Skeletal muscle satellite cell (primary cell): ENCODE results near the gene GLO1.

ENCODE experiments used
- H3K27me3 ChIP-seq: 2 replicates; pipeline ENCODE4 v1.7.0; 2013; ENCODE audit warnings: low read length; ENCODE audit not compliant: control insufficient read depth, insufficient read depth
- H3K36me3 ChIP-seq: 2 replicates; pipeline ENCODE4 v1.7.0; 2013; ENCODE audit warnings: mild to moderate bottlenecking, control low read depth, low read length; ENCODE audit not compliant: insufficient read depth
- H3K4me1 ChIP-seq: 2 replicates; pipeline ENCODE4 v1.7.0; 2013; ENCODE audit warnings: low read length; ENCODE audit not compliant: control insufficient read depth, insufficient read depth
- H3K4me2 ChIP-seq: 2 replicates; pipeline ENCODE4 v1.7.0; 2013; ENCODE audit warnings: mild to moderate bottlenecking, low read length
- H3K4me3 ChIP-seq: 2 replicates; pipeline ENCODE4 v1.7.0; 2013; ENCODE audit warnings: low read length
- H3K9ac ChIP-seq: 2 replicates; pipeline ENCODE4 v1.7.0; 2013; ENCODE audit warnings: mild to moderate bottlenecking, low read depth, low read length, moderate library complexity
- H3K9me3 ChIP-seq: replicated peaks from 2 replicates; pipeline ENCODE4 v1.7.0; 2013; ENCODE audit warnings: mild to moderate bottlenecking, control low read depth, low read length

Gene GLO1

DNA sequence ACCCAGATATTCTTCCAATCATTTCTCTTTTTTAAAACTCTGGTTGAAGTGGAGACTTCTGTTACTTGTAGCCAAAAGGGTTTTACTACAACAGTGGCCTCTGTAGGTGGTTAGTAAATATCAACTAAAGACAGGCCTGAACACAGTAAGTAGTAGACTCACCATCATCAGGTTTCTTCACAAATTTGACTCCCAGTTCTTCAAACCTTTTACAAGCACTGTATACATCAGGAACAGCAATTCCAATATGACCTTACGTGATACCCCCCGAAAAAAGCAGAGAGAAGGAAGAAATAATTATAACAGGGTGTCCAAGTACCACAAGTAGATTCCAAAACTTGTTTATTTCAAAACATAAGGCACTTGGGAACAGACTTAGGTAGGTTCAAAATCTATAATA lies 21.1 kb downstream of the GLO1 start:
- Histone ChIP-seq H3K27me3 (no peaks in the 10 kb centered on the region), H3K36me3 (peaks cover 34% of the 10 kb centered on the region), H3K9ac (no peak overlapping the region)

GRCh38 chr6:38679668-38680067 lies 23.3 kb downstream of the GLO1 start:
- no peaks in the 10 kb centered on the region for H3K27me3 ChIP-seq
- peaks cover 50% of the 10 kb centered on the region for H3K36me3 ChIP-seq
- no peak overlapping the region for H3K4me2 ChIP-seq
- no peaks in the 10 kb centered on the region for H3K4me1 ChIP-seq
- H3K4me3 ChIP-seq, result no peak overlapping the region
- no peaks in the 10 kb centered on the region for H3K9me3 ChIP-seq
- H3K9ac ChIP-seq, result no peak overlapping the region

More for the DNA sequence above, 21.1 kb downstream of the GLO1 start:
- peaks cover 7% of the 10 kb centered on the region for H3K4me1 ChIP-seq
- no peak overlapping the region for H3K4me3 ChIP-seq
- no peak overlapping the region for H3K4me2 ChIP-seq
- H3K9me3 ChIP-seq, result no peaks in the 10 kb centered on the region

GRCh38 chr6:38678178-38678760 lies 24.7 kb downstream of the GLO1 start:
- H3K9me3 ChIP-seq, result no peaks in the 10 kb centered on the region
- H3K4me3 ChIP-seq, result no peak overlapping the region
- H3K4me1 ChIP-seq, result no peaks in the 10 kb centered on the region
- no peaks in the 10 kb centered on the region for H3K27me3 ChIP-seq
- peaks cover 47% of the 10 kb centered on the region for H3K36me3 ChIP-seq
- H3K4me2 ChIP-seq, result no peak overlapping the region
- H3K9ac ChIP-seq, result no peak overlapping the region

DNA sequence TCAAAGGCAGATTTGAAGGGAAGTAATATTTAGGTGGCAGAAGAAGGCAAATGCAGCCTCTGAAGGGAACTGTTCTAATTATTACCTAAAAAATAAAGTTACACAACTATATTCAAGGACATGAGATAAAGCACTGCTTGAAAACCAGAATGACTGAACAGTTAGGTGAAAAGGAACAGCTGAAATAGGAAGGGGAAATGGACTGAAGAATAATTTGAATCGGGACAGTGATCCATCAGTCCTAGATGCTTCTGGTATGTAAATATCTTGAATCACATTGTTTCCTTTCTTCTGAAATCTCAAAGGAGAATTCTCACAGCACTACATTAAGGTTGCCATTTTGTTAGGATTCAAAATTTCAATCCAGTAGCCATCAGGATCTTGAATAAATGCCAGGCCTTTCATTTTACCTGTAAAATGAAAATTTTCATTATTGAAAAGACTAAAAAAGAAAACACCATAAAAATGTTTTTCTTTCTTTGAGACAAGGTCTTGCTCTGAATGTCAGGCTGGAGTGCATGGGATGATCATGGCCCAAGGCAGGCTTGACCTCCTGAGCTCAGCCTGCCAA lies 25.9 kb downstream of the GLO1 start:
- H3K9ac ChIP-seq, result no peak overlapping the region
- no peaks in the 10 kb centered on the region for H3K4me1 ChIP-seq
- no peak overlapping the region for H3K4me2 ChIP-seq
- H3K27me3 ChIP-seq, result no peaks in the 10 kb centered on the region
- H3K36me3 ChIP-seq, result peaks cover 37% of the 10 kb centered on the region
- no peaks in the 10 kb centered on the region for H3K9me3 ChIP-seq
- no peak overlapping the region for H3K4me3 ChIP-seq

DNA sequence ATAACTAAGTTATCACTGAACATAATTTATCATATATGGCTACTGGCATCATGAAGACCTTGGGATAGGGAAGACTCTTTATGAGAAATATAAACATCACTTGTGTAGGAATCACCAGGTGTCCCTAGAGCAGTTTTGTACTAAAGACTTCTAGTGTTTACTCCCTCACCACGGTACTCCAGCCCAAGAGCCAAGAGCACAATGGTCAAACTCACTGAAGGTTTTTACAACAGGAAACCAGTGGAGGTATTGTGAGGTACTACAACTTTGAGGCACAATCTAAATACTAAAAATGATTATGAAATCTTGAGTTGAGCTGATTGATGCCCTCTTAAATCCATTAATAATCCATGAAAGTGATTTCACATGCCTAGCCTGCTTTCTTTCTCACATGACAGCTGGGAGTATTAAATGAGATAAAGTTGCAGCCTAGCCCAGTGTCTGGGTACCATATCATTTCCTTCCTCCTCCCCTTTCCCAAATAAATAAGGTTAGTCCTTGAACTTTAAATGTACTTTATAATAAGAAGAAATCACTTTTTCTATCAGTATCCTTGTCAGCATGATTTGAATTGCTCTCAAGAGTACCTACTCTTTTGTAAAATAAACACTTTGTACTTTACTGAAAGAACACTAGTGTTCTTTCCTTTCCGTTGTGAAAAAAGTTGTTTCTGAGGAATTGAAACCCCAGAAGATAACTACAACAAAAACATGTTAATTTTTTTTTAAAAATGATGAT lies 26.5 kb downstream of the GLO1 start:
- Histone ChIP-seq H3K4me2 (no peak overlapping the region), H3K4me1 (no peaks in the 10 kb centered on the region), H3K9ac (no peak overlapping the region), H3K4me3 (no peak overlapping the region), H3K9me3 (no peaks in the 10 kb centered on the region), H3K27me3 (no peaks in the 10 kb centered on the region), H3K36me3 (peaks cover 31% of the 10 kb centered on the region)

DNA sequence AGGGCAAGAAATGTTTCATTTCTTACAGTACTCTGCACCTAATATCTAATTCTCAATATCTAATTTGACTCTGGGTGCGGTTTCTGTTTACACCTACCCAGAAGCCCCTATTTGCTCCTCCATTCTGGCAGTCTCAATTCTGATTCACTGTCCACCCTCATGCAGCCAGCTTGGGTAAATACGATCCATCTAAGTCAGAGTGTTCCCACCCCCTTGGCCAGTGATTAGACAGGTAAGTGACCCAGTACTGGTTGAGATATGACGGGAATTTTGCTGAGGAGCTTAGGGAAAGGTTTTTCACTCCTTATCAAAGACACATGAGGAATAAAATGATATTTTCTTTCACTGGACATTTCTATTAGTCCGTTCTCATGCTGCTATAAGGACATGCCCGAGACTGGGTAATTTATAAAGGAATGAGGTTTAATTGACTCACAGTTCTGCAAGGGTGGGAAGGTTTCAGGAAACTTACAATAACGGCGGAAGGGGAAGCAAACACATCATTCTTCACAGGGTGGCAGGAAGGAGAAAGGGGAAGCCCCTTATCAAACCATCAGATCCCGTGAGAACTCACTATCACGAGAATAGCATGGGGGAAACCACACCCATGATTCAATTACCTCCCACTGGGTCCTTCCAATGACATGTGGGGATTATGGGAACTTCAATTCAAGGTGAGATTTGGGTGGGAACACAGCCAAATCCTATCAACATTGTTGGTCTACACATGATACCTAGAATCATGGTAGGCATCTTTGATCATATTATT lies 29.4 kb downstream of the GLO1 start:
- peaks cover 27% of the 10 kb centered on the region for H3K36me3 ChIP-seq

GRCh38 chr6:38671885-38672467 lies 31.0 kb downstream of the GLO1 start:
- Histone ChIP-seq H3K36me3 (peaks cover 19% of the 10 kb centered on the region), H3K27me3 (no peaks in the 10 kb centered on the region), H3K9ac (no peak overlapping the region)

More for the DNA sequence above, 29.4 kb downstream of the GLO1 start:
- Histone ChIP-seq H3K4me3 (no peak overlapping the region), H3K4me2 (no peak overlapping the region), H3K9ac (no peak overlapping the region), H3K4me1 (no peaks in the 10 kb centered on the region), H3K27me3 (no peaks in the 10 kb centered on the region), H3K9me3 (no peaks in the 10 kb centered on the region)

DNA sequence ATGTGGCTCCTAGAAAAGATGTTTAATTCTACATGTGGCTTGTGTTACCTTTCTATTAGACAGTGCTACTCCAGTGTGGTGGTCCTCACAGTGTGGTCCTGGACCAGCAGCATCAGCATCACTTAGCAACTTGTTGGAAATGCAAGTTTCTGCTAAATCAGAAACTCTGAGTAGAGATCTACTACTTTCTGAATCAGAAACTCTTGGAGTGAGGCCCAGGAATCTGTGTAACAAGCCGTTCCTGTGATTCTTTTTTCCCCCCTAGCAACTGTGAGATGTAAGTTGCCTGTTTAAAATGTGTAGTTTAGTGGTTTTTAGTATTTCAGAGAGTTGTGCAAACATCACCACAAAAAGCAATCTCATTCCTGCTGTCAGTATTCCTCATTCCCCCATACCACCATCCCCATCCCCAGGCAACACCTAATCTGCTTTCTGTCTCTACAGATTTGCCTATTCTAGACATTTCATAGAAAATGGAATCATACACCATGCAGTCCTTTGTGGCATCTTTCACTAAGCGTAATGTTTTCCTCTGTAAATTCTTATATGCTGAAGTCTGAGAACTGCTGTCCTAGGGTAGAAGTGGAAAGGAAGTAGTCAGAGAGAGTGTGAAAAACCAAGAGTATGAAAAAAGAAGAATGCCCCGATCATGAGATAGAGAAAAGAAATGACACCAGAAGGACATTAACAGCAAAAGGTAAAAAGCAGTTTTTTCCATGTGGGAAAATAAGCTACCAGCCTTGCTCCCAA lies 44.4 kb downstream of the GLO1 start:
- no peaks in the 10 kb centered on the region for H3K4me1 ChIP-seq
- no peak overlapping the region for H3K9ac ChIP-seq
- H3K9me3 ChIP-seq, result no peaks in the 10 kb centered on the region
- H3K36me3 ChIP-seq, result no peaks in the 10 kb centered on the region
- no peak overlapping the region for H3K4me2 ChIP-seq
- H3K4me3 ChIP-seq, result no peak overlapping the region
- H3K27me3 ChIP-seq, result no peaks in the 10 kb centered on the region

More at GRCh38 chr6:38671885-38672467, 31.0 kb downstream of the GLO1 start:
- Histone ChIP-seq H3K4me2 (no peak overlapping the region), H3K9me3 (no peaks in the 10 kb centered on the region), H3K4me1 (no peaks in the 10 kb centered on the region), H3K4me3 (no peak overlapping the region)

DNA sequence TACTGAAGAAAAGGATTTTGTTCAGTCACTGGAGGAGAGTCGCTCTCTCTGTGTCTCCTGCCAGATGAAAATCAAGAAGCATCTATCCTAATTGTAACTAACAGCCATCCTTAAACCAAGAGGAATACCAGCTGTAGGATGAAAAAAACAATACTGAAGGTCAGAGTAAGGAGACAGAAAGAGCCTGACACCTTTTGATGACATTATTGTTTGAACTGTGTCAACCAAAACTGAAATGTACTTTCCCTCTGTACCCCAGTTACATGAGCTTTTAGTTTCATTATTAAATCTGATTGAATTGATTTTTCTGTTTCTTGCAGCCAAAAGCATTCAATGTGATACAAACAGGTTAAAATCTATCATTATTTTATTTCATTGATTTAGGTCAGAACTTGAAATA lies 46.0 kb downstream of the GLO1 start:
- no peaks in the 10 kb centered on the region for H3K9me3 ChIP-seq
- H3K9ac ChIP-seq, result no peak overlapping the region
- H3K36me3 ChIP-seq, result no peaks in the 10 kb centered on the region
- no peak overlapping the region for H3K4me3 ChIP-seq
- no peaks in the 10 kb centered on the region for H3K27me3 ChIP-seq
- no peak overlapping the region for H3K4me2 ChIP-seq
- no peaks in the 10 kb centered on the region for H3K4me1 ChIP-seq

GRCh38 chr6:38654263-38654662 lies 48.7 kb downstream of the GLO1 start:
- no peaks in the 10 kb centered on the region for H3K27me3 ChIP-seq
- no peaks in the 10 kb centered on the region for H3K36me3 ChIP-seq
- no peak overlapping the region for H3K4me3 ChIP-seq
- H3K4me1 ChIP-seq, result no peaks in the 10 kb centered on the region
- no peak overlapping the region for H3K9ac ChIP-seq
- H3K9me3 ChIP-seq, result no peaks in the 10 kb centered on the region
- H3K4me2 ChIP-seq, result no peak overlapping the region
